Karpas-422 (cell line): ENCODE results near the gene DEUP1. TPM values are rescaled to one million over a fixed set of nuclear protein-coding genes. Genes with fewer than 3 reads are reported as not detected.

ENCODE experiments used
- DNase-seq: peaks from one replicate; pipeline ENCODE4 v3.0.0-alpha.2; 2015
- H2AFZ ChIP-seq: fragments of 200-600 bp; sonication (generic); 2 replicates; pipeline ENCODE4 v1.6.1; 2014; ENCODE audit warnings: antibody characterized with exemption, low read length, mixed read lengths
- H3K27ac ChIP-seq: fragments of 200-600 bp; sonication (generic); 2 replicates; pipeline ENCODE4 v1.5.1; 2014; ENCODE audit warnings: mild to moderate bottlenecking, low read length, moderate library complexity
- H3K27me3 ChIP-seq: fragments of 200-600 bp; sonication (generic); 2 replicates; pipeline ENCODE4 v1.6.1; 2014; ENCODE audit warnings: low read length, mixed read lengths
- H3K36me3 ChIP-seq: fragments of 200-600 bp; sonication (generic); 2 replicates; pipeline ENCODE4 v1.6.1; 2014; ENCODE audit warnings: low read length, mixed read lengths; ENCODE audit not compliant: insufficient read depth
- H3K4me1 ChIP-seq: fragments of 200-600 bp; sonication (generic); 2 replicates; pipeline ENCODE4 v1.6.1; 2014; ENCODE audit warnings: mild to moderate bottlenecking, low read length, mixed read lengths
- H3K4me2 ChIP-seq: fragments of 200-600 bp; sonication (generic); 2 replicates; pipeline ENCODE4 v1.6.1; 2014; ENCODE audit warnings: low read length, low read depth, mild to moderate bottlenecking; ENCODE audit not compliant: poor library complexity, severe bottlenecking
- H3K4me3 ChIP-seq: fragments of 200-600 bp; sonication (generic); 2 replicates; pipeline ENCODE4 v1.5.1; 2014; ENCODE audit warnings: mild to moderate bottlenecking, antibody characterized with exemption, low read length, mixed read lengths
- H3K79me2 ChIP-seq: fragments of 200-600 bp; sonication (generic); 2 replicates; pipeline ENCODE4 v1.6.1; 2014; ENCODE audit warnings: mild to moderate bottlenecking, low read length, mixed read lengths
- H3K9ac ChIP-seq: fragments of 200-600 bp; sonication (generic); 2 replicates; pipeline ENCODE4 v1.6.0; 2014; ENCODE audit warnings: low read length
- H3K9me2 ChIP-seq: fragments of 200-600 bp; sonication (generic), shearing (Covaris generic); replicated peaks from 2 replicates; pipeline ENCODE4 v1.6.0; 2014; ENCODE audit warnings: mild to moderate bottlenecking, low read length, moderate library complexity; ENCODE audit not compliant: insufficient read depth
- H3K9me3 ChIP-seq: fragments of 300-700, 200-600 bp; sonication (generic); 2 replicates; pipeline ENCODE4 v1.6.1; 2014; ENCODE audit warnings: low read length, mixed read lengths
- H4K20me1 ChIP-seq: fragments of 200-600 bp; sonication (generic); 2 replicates; pipeline ENCODE4 v1.6.1; 2014; ENCODE audit warnings: mild to moderate bottlenecking, antibody characterized with exemption, low read length, low read depth; ENCODE audit not compliant: insufficient read depth
- total RNA-seq: library from RNA; depleted of rRNA; stranded (reverse); fragments of >200 nt; shearing (Covaris generic); gene quantifications from 2 replicates; pipeline ENCODE4 v1.2.3, GENCODE V29; 2014; ENCODE audit warnings: low replicate concordance; rRNA removed

DEUP1 gene, protein sequence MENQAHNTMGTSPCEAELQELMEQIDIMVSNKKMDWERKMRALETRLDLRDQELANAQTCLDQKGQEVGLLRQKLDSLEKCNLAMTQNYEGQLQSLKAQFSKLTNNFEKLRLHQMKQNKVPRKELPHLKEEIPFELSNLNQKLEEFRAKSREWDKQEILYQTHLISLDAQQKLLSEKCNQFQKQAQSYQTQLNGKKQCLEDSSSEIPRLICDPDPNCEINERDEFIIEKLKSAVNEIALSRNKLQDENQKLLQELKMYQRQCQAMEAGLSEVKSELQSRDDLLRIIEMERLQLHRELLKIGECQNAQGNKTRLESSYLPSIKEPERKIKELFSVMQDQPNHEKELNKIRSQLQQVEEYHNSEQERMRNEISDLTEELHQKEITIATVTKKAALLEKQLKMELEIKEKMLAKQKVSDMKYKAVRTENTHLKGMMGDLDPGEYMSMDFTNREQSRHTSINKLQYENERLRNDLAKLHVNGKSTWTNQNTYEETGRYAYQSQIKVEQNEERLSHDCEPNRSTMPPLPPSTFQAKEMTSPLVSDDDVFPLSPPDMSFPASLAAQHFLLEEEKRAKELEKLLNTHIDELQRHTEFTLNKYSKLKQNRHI
- not detected in 2 replicates for total RNA-seq

DNA sequence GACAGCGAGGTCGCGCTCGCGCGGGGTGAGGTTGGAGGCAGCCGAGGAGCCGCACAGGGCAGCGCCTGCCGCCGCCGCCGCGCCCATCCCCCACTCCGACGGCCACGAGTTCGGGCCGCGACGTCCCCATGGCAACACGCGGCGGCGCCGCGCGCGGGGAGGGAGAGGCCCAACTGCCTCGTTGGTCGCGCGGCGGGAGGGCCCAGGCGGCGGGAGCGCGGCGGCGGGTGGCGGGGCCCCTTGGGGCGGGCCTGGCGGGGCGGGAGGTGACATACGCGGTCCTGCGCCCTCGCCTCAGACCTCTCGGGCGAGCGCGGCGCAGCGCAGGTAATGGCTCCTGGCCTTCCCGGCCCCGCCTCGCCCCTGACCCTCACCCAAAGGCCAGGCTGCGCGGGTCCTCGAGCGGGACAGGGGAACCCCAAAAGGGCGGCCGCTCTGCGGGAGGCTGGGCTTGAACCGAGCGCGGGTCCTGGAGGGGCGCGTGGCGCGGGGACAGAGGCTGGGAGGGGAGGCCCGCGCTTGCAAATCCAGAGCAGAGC, at the start of gene DEUP1:
Gene DEUP1, plus strand, starts transcription at position 297 of the 539 bp plus-strand sequence. CDS start 1,518 bp downstream, outside the sequence.
- no peak within 1 kb of the TSS for H3K4me2 ChIP-seq
- no peak within 1 kb of the TSS for H3K4me3 ChIP-seq
- H3K27ac ChIP-seq, result no peak within 1 kb of the TSS
- DNase-seq, result no peak
- H3K36me3 ChIP-seq, result no peaks in the 10 kb centered on the region
- H2AFZ ChIP-seq, result no peak within 1 kb of the TSS
- H3K9me2 ChIP-seq, result no peaks in the 10 kb centered on the region
- no peaks in the 10 kb centered on the region for H3K4me1 ChIP-seq
- H3K79me2 ChIP-seq, result no peaks in the 10 kb centered on the region
- no peaks in the 10 kb centered on the region for H3K9me3 ChIP-seq
- no peaks in the 10 kb centered on the region for H4K20me1 ChIP-seq
- H3K27me3 ChIP-seq, result no peaks in the 10 kb centered on the region
- H3K9ac ChIP-seq, result no peak within 1 kb of the TSS

DNA sequence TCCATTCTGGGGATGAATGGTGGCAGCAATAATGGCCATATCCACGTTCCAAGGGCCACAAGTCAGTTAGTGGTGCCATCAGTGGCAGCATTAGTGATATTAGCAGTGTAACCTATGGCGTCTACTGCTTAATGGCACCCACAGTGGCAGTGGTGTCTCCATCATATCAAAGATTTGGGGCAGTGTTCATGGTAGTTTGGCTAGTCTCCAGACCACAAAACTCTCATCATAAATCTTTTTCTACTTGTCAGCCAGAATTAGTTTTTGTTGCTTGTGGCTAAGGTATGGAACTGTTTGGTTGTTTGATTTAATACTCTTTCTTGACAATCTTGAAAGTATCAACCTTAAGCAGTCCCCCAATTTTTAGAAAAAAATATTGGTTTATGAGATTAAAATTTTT, 45.1 kb upstream of the DEUP1 start:
- H3K27ac ChIP-seq, result no peak overlapping the region
- no peaks in the 10 kb centered on the region for H3K27me3 ChIP-seq
- no peak overlapping the region for H3K9ac ChIP-seq
- no peaks in the 10 kb centered on the region for H3K9me3 ChIP-seq
- no peak overlapping the region for H2AFZ ChIP-seq
- no peak for DNase-seq
- H3K4me1 ChIP-seq, result no peaks in the 10 kb centered on the region
- H3K36me3 ChIP-seq, result no peaks in the 10 kb centered on the region
- no peak overlapping the region for H3K4me2 ChIP-seq
- H3K79me2 ChIP-seq, result no peaks in the 10 kb centered on the region
- no peak overlapping the region for H3K4me3 ChIP-seq
- no peaks in the 10 kb centered on the region for H4K20me1 ChIP-seq
- H3K9me2 ChIP-seq, result no peaks in the 10 kb centered on the region

DNA sequence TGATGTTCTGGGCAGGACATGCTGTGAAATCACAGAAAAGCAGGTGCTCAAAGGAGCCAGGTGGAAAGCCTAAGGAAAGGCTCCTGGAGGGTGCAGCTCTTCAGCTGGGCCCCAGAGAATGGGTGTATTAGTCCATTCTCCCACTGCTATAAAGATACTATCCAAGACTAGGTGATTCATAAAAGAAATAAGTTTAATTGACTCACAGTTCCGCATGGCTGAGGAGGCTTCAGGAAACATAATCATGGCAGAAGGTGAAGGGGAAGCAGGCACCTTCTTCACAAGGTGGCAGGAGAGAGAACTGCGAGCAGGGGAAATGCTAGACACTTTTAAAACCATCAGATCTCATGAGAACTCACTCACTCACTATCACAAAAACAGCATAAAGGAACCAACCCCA, 43.1 kb upstream of the DEUP1 start:
- H4K20me1 ChIP-seq, result no peaks in the 10 kb centered on the region
- no peak overlapping the region for H3K9ac ChIP-seq
- no peaks in the 10 kb centered on the region for H3K9me3 ChIP-seq
- no peak overlapping the region for H2AFZ ChIP-seq
- no peak for DNase-seq
- no peaks in the 10 kb centered on the region for H3K36me3 ChIP-seq
- H3K4me1 ChIP-seq, result no peaks in the 10 kb centered on the region
- H3K4me2 ChIP-seq, result no peak overlapping the region
- H3K9me2 ChIP-seq, result no peaks in the 10 kb centered on the region
- H3K4me3 ChIP-seq, result no peak overlapping the region
- H3K79me2 ChIP-seq, result no peaks in the 10 kb centered on the region
- no peaks in the 10 kb centered on the region for H3K27me3 ChIP-seq
- H3K27ac ChIP-seq, result no peak overlapping the region

DNA sequence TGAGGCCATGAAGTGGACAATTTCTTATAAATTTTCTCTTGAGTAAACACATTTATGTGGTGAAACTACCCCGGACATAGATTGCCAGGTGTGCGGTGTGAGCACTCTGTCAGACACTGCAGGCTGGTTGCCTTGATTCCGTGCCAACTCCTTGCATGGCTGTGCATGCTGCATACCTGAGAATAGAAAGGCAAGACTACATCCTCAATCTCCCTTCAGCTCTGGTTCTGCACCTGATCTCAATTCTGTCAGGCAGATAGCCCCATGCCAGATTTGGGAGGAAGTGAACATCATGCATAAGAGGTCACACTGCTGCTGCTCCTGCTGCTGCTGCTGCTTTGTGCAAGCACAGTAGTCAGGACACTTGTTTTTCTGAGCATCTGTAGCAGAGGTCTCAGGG, 42.5 kb upstream of the DEUP1 start:
- Histone ChIP-seq H3K36me3 (no peaks in the 10 kb centered on the region), H3K4me1 (no peaks in the 10 kb centered on the region), H4K20me1 (no peaks in the 10 kb centered on the region), H3K9me3 (no peaks in the 10 kb centered on the region), H2AFZ (no peak overlapping the region), H3K27me3 (no peaks in the 10 kb centered on the region), H3K9ac (no peak overlapping the region), H3K4me3 (no peak overlapping the region), H3K9me2 (no peaks in the 10 kb centered on the region), H3K27ac (no peak overlapping the region), H3K4me2 (no peak overlapping the region), H3K79me2 (no peaks in the 10 kb centered on the region)
- DNase-seq, result no peak

DNA sequence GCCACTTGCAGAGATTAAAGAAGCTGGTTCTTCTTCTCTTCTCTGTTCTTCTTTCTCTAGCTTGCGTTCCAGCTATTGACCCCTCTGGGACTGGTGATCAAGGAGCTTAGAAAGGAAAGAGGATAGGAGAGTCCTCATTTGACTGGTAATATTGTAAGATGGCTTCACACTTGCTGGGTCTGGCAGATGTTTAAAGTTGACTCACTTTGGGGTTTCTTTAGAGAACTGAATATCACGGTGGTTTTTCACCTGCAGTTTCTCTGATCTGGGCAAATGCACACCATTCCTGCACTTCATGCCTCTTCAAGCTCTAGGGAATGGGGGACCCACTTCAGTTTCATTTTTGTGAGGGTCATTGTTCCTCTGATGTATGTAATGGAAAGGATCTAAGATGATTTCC, 41.8 kb upstream of the DEUP1 start:
- no peak for DNase-seq
- no peak overlapping the region for H3K27ac ChIP-seq
- no peaks in the 10 kb centered on the region for H3K9me3 ChIP-seq
- no peaks in the 10 kb centered on the region for H3K4me1 ChIP-seq
- no peak overlapping the region for H2AFZ ChIP-seq
- no peak overlapping the region for H3K4me3 ChIP-seq
- no peaks in the 10 kb centered on the region for H3K9me2 ChIP-seq
- H3K36me3 ChIP-seq, result no peaks in the 10 kb centered on the region
- H4K20me1 ChIP-seq, result no peaks in the 10 kb centered on the region
- H3K79me2 ChIP-seq, result no peaks in the 10 kb centered on the region
- no peak overlapping the region for H3K9ac ChIP-seq
- no peaks in the 10 kb centered on the region for H3K27me3 ChIP-seq
- H3K4me2 ChIP-seq, result no peak overlapping the region

- Histone ChIP-seq H3K4me2 (no peak overlapping the region), H3K9ac (no peak overlapping the region), H3K9me2 (no peaks in the 10 kb centered on the region), H3K27me3 (no peaks in the 10 kb centered on the region), H3K9me3 (no peaks in the 10 kb centered on the region), H3K79me2 (no peaks in the 10 kb centered on the region), H3K4me1 (no peaks in the 10 kb centered on the region), H3K36me3 (no peaks in the 10 kb centered on the region), H4K20me1 (no peaks in the 10 kb centered on the region), H3K27ac (no peak overlapping the region), H2AFZ (no peak overlapping the region), H3K4me3 (no peak overlapping the region)
- DNase-seq, result no peak
Observed at GRCh38 chr11:93289782-93290463, 40.6 kb upstream of the DEUP1 start.

GRCh38 chr11:93291110-93291509, 39.4 kb upstream of the DEUP1 start:
- Histone ChIP-seq H3K9me2 (no peaks in the 10 kb centered on the region), H3K4me3 (no peak overlapping the region), H3K4me2 (no peak overlapping the region), H3K36me3 (no peaks in the 10 kb centered on the region), H4K20me1 (no peaks in the 10 kb centered on the region), H2AFZ (no peak overlapping the region), H3K27ac (no peak overlapping the region), H3K9me3 (no peaks in the 10 kb centered on the region), H3K4me1 (no peaks in the 10 kb centered on the region), H3K27me3 (no peaks in the 10 kb centered on the region), H3K9ac (no peak overlapping the region), H3K79me2 (no peaks in the 10 kb centered on the region)
- DNase-seq, result no peak

DNA sequence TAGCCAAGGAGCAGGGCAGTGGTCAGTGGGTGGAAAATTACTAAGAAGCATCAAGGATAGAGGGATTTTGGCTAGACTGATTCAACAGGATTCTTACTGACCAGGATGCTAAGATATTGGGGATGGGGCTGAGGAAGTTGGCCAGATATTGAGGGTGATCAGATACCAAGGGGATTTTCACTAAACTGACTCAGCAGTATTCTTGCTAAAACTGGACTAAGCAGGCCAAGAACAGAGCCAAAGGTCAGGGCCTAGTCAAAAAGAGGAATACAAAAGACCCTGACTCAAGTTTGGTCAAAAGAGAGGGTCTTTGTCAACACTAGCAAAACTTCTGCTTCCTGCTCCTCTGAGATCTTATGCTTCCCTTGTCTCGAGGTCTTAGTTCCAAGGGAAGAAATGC, 38.6 kb upstream of the DEUP1 start:
- Histone ChIP-seq H3K4me2 (no peak overlapping the region), H3K9me2 (no peaks in the 10 kb centered on the region), H4K20me1 (no peaks in the 10 kb centered on the region), H3K27ac (no peak overlapping the region), H3K79me2 (no peaks in the 10 kb centered on the region), H2AFZ (no peak overlapping the region), H3K4me1 (no peaks in the 10 kb centered on the region), H3K9me3 (no peaks in the 10 kb centered on the region), H3K9ac (no peak overlapping the region), H3K27me3 (no peaks in the 10 kb centered on the region), H3K4me3 (no peak overlapping the region), H3K36me3 (no peaks in the 10 kb centered on the region)
- DNase-seq, result no peak
